GM18873 (cell line): ENCODE results near the gene PDCD7.
"Not testable (repeated sequence)": the region's sequence is repeated elsewhere in the genome, so short reads cannot be mapped to it uniquely, and the experiment has no call there.

ENCODE experiments used
- ATAC-seq: cut with Tn5 transposase; IDR thresholded peaks from one replicate; pipeline ENCODE4 v1.9.1; 2021; ENCODE audit warnings: mild to moderate bottlenecking, moderate library complexity, moderate number of reproducible peaks; ENCODE audit not compliant: unreplicated experiment, low FRiP score

The PDCD7 gene

GRCh38 chr15:65132878-65133547 lies 595 bp downstream of the PDCD7 start:
- ATAC-seq: no peak

GRCh38 chr15:65130941-65131340 lies 2.7 kb downstream of the PDCD7 start:
- ATAC-seq: no peak

- no peak for ATAC-seq
These were observed 18.1 kb downstream of the PDCD7 start for GRCh38 chr15:65115542-65115941.

GRCh38 chr15:65115086-65115485 lies 18.5 kb downstream of the PDCD7 start, which contains the start of gene UBAP1L:
TSS of gene UBAP1L (minus strand) at chr15:65115200. CDS start at chr15:65106215, 8,985 bp downstream.
- no peak for ATAC-seq

GRCh38 chr15:65110676-65111292 lies 22.8 kb downstream of the PDCD7 start:
- no peak for ATAC-seq

GRCh38 chr15:65106011-65106590 lies 27.5 kb downstream of the PDCD7 start:
- no peak for ATAC-seq

GRCh38 chr15:65105038-65105437 lies 28.6 kb downstream of the PDCD7 start:
- no peak for ATAC-seq

- ATAC-seq: no peak
These were observed 30.7 kb downstream of the PDCD7 start for GRCh38 chr15:65102912-65103311.

GRCh38 chr15:65101891-65102708 lies 31.5 kb downstream of the PDCD7 start:
- no peak for ATAC-seq

- ATAC-seq: no peak
These were observed 32.2 kb downstream of the PDCD7 start for GRCh38 chr15:65101411-65101890.

GRCh38 chr15:65100442-65100841 lies 33.2 kb downstream of the PDCD7 start:
- ATAC-seq: no peak

- ATAC-seq: not testable (repeated sequence)
These were observed 33.8 kb downstream of the PDCD7 start for GRCh38 chr15:65099801-65100200.

GRCh38 chr15:65099336-65099735 lies 34.3 kb downstream of the PDCD7 start:
- no peak for ATAC-seq

- ATAC-seq: no peak
These were observed 35.9 kb downstream of the PDCD7 start for GRCh38 chr15:65097651-65098263.

GRCh38 chr15:65096481-65097385 lies 36.9 kb downstream of the PDCD7 start:
- no peak for ATAC-seq

GRCh38 chr15:65095747-65096104 lies 37.9 kb downstream of the PDCD7 start:
- ATAC-seq: no peak

GRCh38 chr15:65095011-65095746 lies 38.4 kb downstream of the PDCD7 start:
- no peak for ATAC-seq

- no peak for ATAC-seq
These were observed 39.2 kb downstream of the PDCD7 start for GRCh38 chr15:65094294-65094995.
